Neutrophil (primary cell): ENCODE results near the gene FLNC.

Experiments
- H3K27ac ChIP-seq: fragments of 200-600 bp; sonication (generic); 2 replicates; pipeline ENCODE4 v1.5.1; 2016; ENCODE audit warnings: mild to moderate bottlenecking, moderate library complexity
- H3K27me3 ChIP-seq: fragments of 200-600 bp; sonication (generic); 2 replicates; pipeline ENCODE4 v1.6.0; 2016; ENCODE audit warnings: mild to moderate bottlenecking
- H3K36me3 ChIP-seq: fragments of 200-600 bp; sonication (generic); 2 replicates; pipeline ENCODE4 v1.5.1; 2017
- H3K4me1 ChIP-seq, 2 experiments: fragments of 200-600 bp in 1 of 2; sonication (generic) in 1 of 2; 1 replicate in 1 of 2; 2 replicates in 1 of 2; pipeline versions ENCODE4 v1.5.1 to v1.6.1; 2013 to 2016; ENCODE audit warnings: low read depth in 1 of 2, low read length in 1 of 2, mild to moderate bottlenecking in 1 of 2, moderate library complexity in 1 of 2; ENCODE audit not compliant: control insufficient read depth in 1 of 2, insufficient read depth in 1 of 2
- H3K4me3 ChIP-seq, 2 experiments: fragments of 200-600 bp in 1 of 2; sonication (generic) in 1 of 2; 1 replicate in 1 of 2; 2 replicates in 1 of 2; pipeline ENCODE4 v1.5.1; 2013 to 2016; ENCODE audit warnings: low read depth in 1 of 2, low read length in 1 of 2, mild to moderate bottlenecking in 1 of 2, moderate library complexity in 1 of 2
- H3K9me3 ChIP-seq: fragments of 200-600 bp; sonication (generic); 2 replicates; pipeline ENCODE4 v1.5.1; 2016
- CTCF ChIP-seq: fragments of 200-600 bp; sonication (generic); IDR thresholded peaks from 2 replicates; pipeline ENCODE4 v1.5.1; 2016; ENCODE audit warnings: antibody characterized with exemption

The FLNC gene

GRCh38 chr7:128796327-128796726 lies 33.9 kb upstream of the FLNC start:
- H3K36me3 ChIP-seq, result no peaks in the 10 kb centered on the region
- no peak overlapping the region for H3K4me3 ChIP-seq
- no peak for TF ChIP-seq CTCF
- H3K9me3 ChIP-seq, result no peaks in the 10 kb centered on the region
- no peak overlapping the region for H3K27ac ChIP-seq
- H3K27me3 ChIP-seq, result peaks cover 30% of the 10 kb centered on the region
- peaks cover 6% of the 10 kb centered on the region in 2 experiments for H3K4me1 ChIP-seq

- Histone ChIP-seq H3K4me3 (no peak overlapping the region), H3K4me1 (no peaks in the 10 kb centered on the region), H3K36me3 (no peaks in the 10 kb centered on the region), H3K27ac (no peak overlapping the region), H3K9me3 (no peaks in the 10 kb centered on the region), H3K27me3 (no peaks in the 10 kb centered on the region)
- TF ChIP-seq CTCF, result no peak
Observed at GRCh38 chr7:128799451-128799850, 30.8 kb upstream of the FLNC start.

- Histone ChIP-seq H3K9me3 (no peaks in the 10 kb centered on the region), H3K4me1 (no peaks in the 10 kb centered on the region), H3K27ac (no peak overlapping the region), H3K27me3 (no peaks in the 10 kb centered on the region), H3K36me3 (no peaks in the 10 kb centered on the region), H3K4me3 (no peak overlapping the region)
- TF ChIP-seq CTCF, result no peak
Observed at GRCh38 chr7:128800567-128800966, 29.6 kb upstream of the FLNC start.

GRCh38 chr7:128801003-128801402 lies 29.2 kb upstream of the FLNC start:
- no peaks in the 10 kb centered on the region for H3K9me3 ChIP-seq
- H3K27me3 ChIP-seq, result no peaks in the 10 kb centered on the region
- TF ChIP-seq CTCF, result no peak
- H3K4me3 ChIP-seq, result no peak overlapping the region
- no peak overlapping the region for H3K27ac ChIP-seq
- H3K36me3 ChIP-seq, result no peaks in the 10 kb centered on the region
- H3K4me1 ChIP-seq, result no peaks in the 10 kb centered on the region

GRCh38 chr7:128801667-128802418 lies 28.4 kb upstream of the FLNC start:
- TF ChIP-seq CTCF, result no peak
- Histone ChIP-seq H3K4me3 (no peak overlapping the region), H3K9me3 (no peaks in the 10 kb centered on the region), H3K4me1 (no peaks in the 10 kb centered on the region), H3K27me3 (no peaks in the 10 kb centered on the region), H3K36me3 (no peaks in the 10 kb centered on the region), H3K27ac (no peak overlapping the region)
